ENCODE data around the gene KDM3A.

KDM3A gene

GRCh38 chr2:86541334-86541733, 100.2 kb downstream of the KDM3A start:
- H3K4me3 Mint-ChIP-seq: no peak overlapping the region
- H3K27me3 Mint-ChIP-seq (ENCODE audit: low read depth): no peaks in the 10 kb centered on the region
- H3K36me3 Mint-ChIP-seq (ENCODE audit: low read depth): peaks cover 33% of the 10 kb centered on the region
- H3K9me3 Mint-ChIP-seq: peaks cover 22% of the 10 kb centered on the region
- H3K4me1 Mint-ChIP-seq (ENCODE audit: low read depth): no peaks in the 10 kb centered on the region
- H3K27ac Mint-ChIP-seq: no peak overlapping the region

Measured in T-helper 1 cell treated with Interleukin-12 subunit alpha and Interleukin-12 subunit beta and Interleukin-4 antibody, amounts not matched to agents 30 μg/mL and 1 μg/mL, for 36 hours (primary cell).